H1 (cell line): Measurements from ENCODE around the gene ACTG1. TPM values are rescaled to one million over a fixed set of nuclear protein-coding genes. Genes with fewer than 3 reads are reported as not detected.
"Not testable (repeated sequence)": the region's sequence is repeated elsewhere in the genome, so short reads cannot be mapped to it uniquely, and the experiment has no call there.

ENCODE experiments used
- CTCF ChIA-PET: fragments of 300-600 bp; sonication (Branson Sonifier 250); formaldehyde crosslinking; loops from one replicate; lab custom pipeline; 2021; ENCODE audit not compliant: partially characterized antibody; lab: Charles Lee
- POLR2A ChIA-PET: fragments of 300-600 bp; sonication (Branson Sonifier 250); formaldehyde crosslinking; loops from one replicate; lab custom pipeline; 2021; ENCODE audit warnings: inconsistent platforms; ENCODE audit not compliant: partially characterized antibody; lab: Charles Lee
- DNase-seq, 2 experiments: peaks; one replicate each; pipeline versions ENCODE4 v3.0.0 to v3.0.0-alpha.2; 2010 to 2022; ENCODE audit warnings: low spot score in 2 of 2, low read depth in 1 of 2, mixed read lengths in 1 of 2
- FAIRE-seq: peaks from 2 replicates; lab custom pipeline; 2011; peaks lifted over from hg19 to GRCh38; lab: Jason Lieb, UNC
- H2AFZ ChIP-seq: 2 replicates; pipeline ENCODE4 v1.8.1; 2012; ENCODE audit warnings: low read length, inconsistent platforms
- H2AK5ac ChIP-seq: 2 replicates; pipeline ENCODE4 v1.6.1; 2013; ENCODE audit warnings: low read depth, low read length
- H2BK120ac ChIP-seq: replicated peaks from 2 replicates; pipeline ENCODE3; 2013; ENCODE audit warnings: low read depth, low read length, inconsistent platforms
- H2BK12ac ChIP-seq: 2 replicates; pipeline ENCODE4 v1.6.1; 2013; ENCODE audit warnings: low read depth, low read length
- H2BK15ac ChIP-seq: 2 replicates; pipeline ENCODE4 v1.6.1; 2013; ENCODE audit warnings: low read length
- H2BK20ac ChIP-seq: 2 replicates; pipeline ENCODE4 v1.6.1; 2013; ENCODE audit warnings: low read length
- H2BK5ac ChIP-seq: 2 replicates; pipeline ENCODE4 v1.6.1; 2013; ENCODE audit warnings: low read depth, low read length
- H3K14ac ChIP-seq: 2 replicates; pipeline ENCODE4 v1.6.1; 2013; ENCODE audit warnings: inconsistent platforms; ENCODE audit not compliant: insufficient read length
- H3K18ac ChIP-seq: 2 replicates; pipeline ENCODE4 v1.6.1; 2013; ENCODE audit warnings: low read length; ENCODE audit errors: extremely low read depth
- H3K23ac ChIP-seq: 2 replicates; pipeline ENCODE4 v1.6.1; 2013; ENCODE audit warnings: inconsistent platforms; ENCODE audit not compliant: insufficient read length
- H3K23me2 ChIP-seq: 2 replicates; pipeline ENCODE4 v1.6.1; 2013; ENCODE audit warnings: low read depth, low read length
- H3K27ac ChIP-seq: 2 replicates; pipeline ENCODE4 v1.6.1; 2011; ENCODE audit warnings: low read depth, low read length, inconsistent platforms
- H3K27me3 ChIP-seq, 4 experiments: replicated peaks in 1 of 4; 1 replicate in 1 of 4; 2 replicates in 3 of 4; pipeline versions ENCODE4 v1.6.1 to v1.8.1; 2011 to 2013; ENCODE audit warnings: low read length in 3 of 4, mild to moderate bottlenecking in 3 of 4, inconsistent platforms in 2 of 4, mixed read lengths in 2 of 4, moderate library complexity in 1 of 4; ENCODE audit not compliant: control insufficient read depth in 3 of 4, insufficient read depth in 3 of 4; ENCODE audit errors: extremely low read depth in 1 of 4
- H3K36me3 ChIP-seq, 4 experiments: 2 replicates each; pipeline versions ENCODE4 v1.6.1 to v1.8.1; 2011 to 2013; ENCODE audit warnings: mild to moderate bottlenecking in 4 of 4, low read length in 3 of 4, moderate library complexity in 2 of 4, control low read depth in 1 of 4, inconsistent platforms in 1 of 4; ENCODE audit not compliant: insufficient read depth in 4 of 4, control insufficient read depth in 2 of 4
- H3K4ac ChIP-seq: replicated peaks from 2 replicates; pipeline ENCODE3; 2013; ENCODE audit warnings: low read length, low read depth, mixed read lengths, inconsistent platforms; ENCODE audit not compliant: insufficient read length
- H3K4me1 ChIP-seq, 4 experiments: replicated peaks in 1 of 4; 1 replicate in 1 of 4; 2 replicates in 3 of 4; pipeline versions ENCODE4 v1.6.1 to v1.8.1; 2011 to 2013; ENCODE audit warnings: low read length in 3 of 4, inconsistent platforms in 2 of 4, mixed read lengths in 1 of 4; ENCODE audit not compliant: insufficient read depth in 4 of 4, control insufficient read depth in 3 of 4
- H3K4me2 ChIP-seq, 2 experiments: 2 replicates each; pipeline versions ENCODE4 v1.6.1 to v1.8.1; 2011 to 2013; ENCODE audit warnings: low read depth in 2 of 2, low read length in 2 of 2, control low read depth in 1 of 2, inconsistent platforms in 1 of 2, mild to moderate bottlenecking in 1 of 2; ENCODE audit not compliant: insufficient read depth in 1 of 2
- H3K4me3 ChIP-seq, 4 experiments: fragments of 200-600, 300-600 bp in 1 of 4; sonication (generic), shearing (Covaris generic), sonication (Bioruptor Twin) in 1 of 4; 2 replicates each; pipeline versions ENCODE4 v1.5.1 to v1.8.1; 2011 to 2016; ENCODE audit warnings: low read length in 4 of 4, low read depth in 3 of 4, control low read depth in 2 of 4, inconsistent platforms in 2 of 4, mild to moderate bottlenecking in 2 of 4, mixed read lengths in 1 of 4, moderate library complexity in 1 of 4; ENCODE audit not compliant: insufficient read depth in 2 of 4; ENCODE audit errors: extremely low read depth in 1 of 4
- H3K56ac ChIP-seq: replicated peaks from 2 replicates; pipeline ENCODE3; 2013; ENCODE audit warnings: low read depth, mild to moderate bottlenecking, mixed read lengths, low read length, inconsistent platforms; ENCODE audit not compliant: insufficient read length
- H3K79me1 ChIP-seq: 2 replicates; pipeline ENCODE4 v1.6.1; 2013; ENCODE audit warnings: low read depth, low read length, control low read depth
- H3K79me2 ChIP-seq, 2 experiments: 2 replicates each; pipeline versions ENCODE4 v1.6.1 to v1.8.1; 2012 to 2013; ENCODE audit warnings: low read length in 2 of 2, mild to moderate bottlenecking in 2 of 2, inconsistent platforms in 1 of 2; ENCODE audit not compliant: insufficient read depth in 2 of 2, control insufficient read depth in 1 of 2
- H3K9ac ChIP-seq, 4 experiments: replicated peaks in 1 of 4; 1 replicate in 1 of 4; 2 replicates in 3 of 4; pipeline versions ENCODE4 v1.6.1 to v1.8.1; 2011 to 2013; ENCODE audit warnings: low read depth in 3 of 4, low read length in 3 of 4, control low read depth in 2 of 4, mild to moderate bottlenecking in 2 of 4, moderate library complexity in 2 of 4, inconsistent platforms in 1 of 4; ENCODE audit errors: extremely low read depth in 1 of 4
- H3K9me3 ChIP-seq, 2 experiments: 2 replicates each; pipeline versions ENCODE4 v1.6.1 to v1.8.1; 2012 to 2013; ENCODE audit warnings: mild to moderate bottlenecking in 2 of 2, moderate library complexity in 2 of 2, control low read depth in 1 of 2, inconsistent platforms in 1 of 2, low read depth in 1 of 2, low read length in 1 of 2, mixed read lengths in 1 of 2; ENCODE audit not compliant: insufficient read depth in 2 of 2
- H4K20me1 ChIP-seq, 2 experiments: replicated peaks in 1 of 2; 2 replicates each; pipeline versions ENCODE3 to v1.8.1; 2011 to 2013; ENCODE audit warnings: inconsistent platforms in 2 of 2, low read length in 2 of 2, mild to moderate bottlenecking in 1 of 2; ENCODE audit not compliant: insufficient read depth in 2 of 2, control insufficient read depth in 1 of 2
- H4K5ac ChIP-seq: 2 replicates; pipeline ENCODE4 v1.6.1; 2013; ENCODE audit warnings: low read length, low read depth, mixed read lengths, inconsistent platforms; ENCODE audit not compliant: insufficient read length
- H4K8ac ChIP-seq: 2 replicates; pipeline ENCODE4 v1.8.0; 2013; ENCODE audit warnings: mild to moderate bottlenecking, moderate library complexity, low read length, inconsistent platforms; ENCODE audit not compliant: insufficient read depth; ENCODE audit errors: extremely low read depth
- H4K91ac ChIP-seq: replicated peaks from 2 replicates; pipeline ENCODE3; 2013; ENCODE audit warnings: low read length, mixed read lengths, inconsistent platforms; ENCODE audit not compliant: insufficient read length
- WGBS, 2 experiments: shearing (Covaris generic) in 1 of 2; methylation state at CpG; one replicate each; pipeline versions ENCODE4 v1.1.6 to v1.1.7; 2013 to 2015; ENCODE audit warnings: low lambda C conversion rate in 2 of 2, mixed read lengths in 2 of 2, inconsistent platforms in 1 of 2, low coverage in 1 of 2, missing lambda C conversion rate in 1 of 2; ENCODE audit not compliant: insufficient replicate concordance in 2 of 2, insufficient coverage in 1 of 2, insufficient read length in 1 of 2; ENCODE audit errors: extremely low coverage in 1 of 2, missing lambda C conversion rate in 1 of 2; 5-methylcytosine and 5-hydroxymethylcytosine counted together
- polyA plus RNA-seq, 7 experiments: library from polyadenylated mRNA; depleted of rRNA in 3 of 7; stranded (reverse) in 5 of 7; unstranded in 2 of 7; fragments of >200 nt in 5 of 7; fragments of 200-250 nt in 2 of 7; gene quantifications; 1 replicate in 5 of 7; 2 replicates in 1 of 7; 4 replicates in 1 of 7; pipeline versions ENCODE4 v1.2.1 to v1.2.3, GENCODE V29; 2011 to 2013; ENCODE audit warnings: missing spikeins in 2 of 7, mixed read lengths in 2 of 7
- total RNA-seq: library from RNA; stranded (reverse); fragmentation: NEBNext Ultra II Directional; extraction: Animal tissue kit (Norgen Biotek cat#: 25700); gene quantifications from 2 replicates; pipeline ENCODE4 v1.2.1, GENCODE V29; 2021

ACTG1 gene
- total and polyA plus RNA-seq, 2 of the 8 experiments (the other 6 are each of a cell fraction or from before 2014, with no cell fraction given) = 3,535 to 5,010 TPM

DNA sequence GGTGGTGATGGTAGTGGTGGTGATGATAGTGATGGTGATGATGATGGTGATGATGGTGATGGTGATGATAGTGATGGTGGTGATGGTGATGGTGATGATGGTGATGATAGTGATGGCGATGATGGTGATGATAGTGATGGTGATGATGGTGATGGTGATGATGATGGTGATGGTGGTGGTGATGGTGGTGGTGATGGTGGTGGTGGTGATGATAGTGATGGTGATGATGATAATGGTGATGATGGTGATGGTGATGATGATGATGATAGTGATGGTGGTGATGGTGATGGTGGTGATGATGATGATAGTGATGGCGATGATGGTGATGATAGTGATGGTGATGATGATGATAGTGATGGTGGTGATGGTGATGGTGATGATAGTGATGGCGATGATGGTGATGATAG lies 19.4 kb upstream of the ACTG1 start:
- H3K9me3 ChIP-seq, H3K4me2 ChIP-seq, H3K23ac ChIP-seq, H2BK20ac ChIP-seq, H3K4me3 ChIP-seq, H2AFZ ChIP-seq, H2BK120ac ChIP-seq, H4K8ac ChIP-seq, H2BK12ac ChIP-seq, H3K18ac ChIP-seq, H4K91ac ChIP-seq, H4K5ac ChIP-seq, H2BK15ac ChIP-seq, H2BK5ac ChIP-seq, H3K4ac ChIP-seq, H3K9ac ChIP-seq, H3K14ac ChIP-seq, H3K79me2 ChIP-seq, H3K27ac ChIP-seq, H3K79me1 ChIP-seq, H3K4me1 ChIP-seq, DNase-seq, FAIRE-seq, CTCF ChIA-PET, H3K36me3 ChIP-seq: not testable (repeated sequence)
- Histone ChIP-seq H3K56ac (peak overlapping the region; percentile 59), H3K27me3 (peaks cover 8 to 28% (median 24%) of the 10 kb centered on the region in 4 experiments; a peak in 6 of 7 replicates), H3K23me2 (peaks cover 26% of the 10 kb centered on the region; the same call in 1 of the 2 replicates), H2AK5ac (peak overlapping the region; percentile 93; the same call in 1 of the 2 replicates), H4K20me1 (peaks cover 0 to 10% of the 10 kb centered on the region in 2 experiments)
- POLR2A ChIA-PET = interaction anchor here (1.0 to 2.8 kb wide), 2 partner anchors 19 to 23 kb away, joined by 3 to 16 read pairs; partner anchors contain the start of gene ACTG1
- 90% methylated on average over 3 of the region's 3 CpGs; no CpG with 5 or more reads in 1 of the 2 experiments for WGBS, 2 experiments

DNA sequence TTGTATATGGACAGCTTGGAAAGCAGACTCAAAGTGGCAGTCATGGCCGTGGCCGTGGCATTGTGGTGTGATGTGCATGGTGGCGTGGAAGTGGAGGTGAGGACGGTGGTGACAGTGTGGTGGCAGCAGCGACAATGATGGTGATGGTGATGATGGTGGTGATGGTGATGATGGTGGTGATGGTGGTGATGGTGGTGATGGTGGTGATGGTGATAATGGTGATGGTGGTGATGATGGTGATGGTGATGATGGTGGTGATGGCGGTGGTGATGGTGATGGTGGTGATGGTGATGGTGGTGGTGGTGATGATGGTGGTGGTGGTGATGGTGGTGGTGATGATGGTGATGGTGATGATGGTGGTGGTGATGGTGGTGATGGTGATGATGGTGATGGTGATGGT lies 18.4 kb upstream of the ACTG1 start:
- H3K4me1 ChIP-seq, H3K4me3 ChIP-seq, H3K79me1 ChIP-seq, H3K79me2 ChIP-seq, H4K91ac ChIP-seq, H2BK5ac ChIP-seq, H3K9ac ChIP-seq, H3K36me3 ChIP-seq, FAIRE-seq, H2BK20ac ChIP-seq, H3K4ac ChIP-seq, H3K23ac ChIP-seq, H3K9me3 ChIP-seq, DNase-seq, H2BK12ac ChIP-seq, H4K8ac ChIP-seq, H2BK15ac ChIP-seq, H4K5ac ChIP-seq, H3K18ac ChIP-seq, H2AFZ ChIP-seq, H2BK120ac ChIP-seq, H3K4me2 ChIP-seq, H3K27ac ChIP-seq, H3K14ac ChIP-seq, H3K56ac ChIP-seq: not testable (repeated sequence)
- Histone ChIP-seq H2AK5ac (0 out of 2 replicates have a peak overlapping the region, but pooled peaks have one; percentile 3), H3K27me3 (peaks cover 3 to 18% (median 17%) of the 10 kb centered on the region in 4 experiments; a peak in 6 of 7 replicates), H3K23me2 (peaks cover 26% of the 10 kb centered on the region; the same call in 1 of the 2 replicates), H4K20me1 (peaks cover 0 to 10% of the 10 kb centered on the region in 2 experiments)
- ChIA-PET POLR2A (interaction anchor here (1.1 to 30.5 kb wide), 3 partner anchors 12 to 34 kb away, joined by 3 to 1004 read pairs (median 15); partner anchors contain the start of gene ACTG1), CTCF (interaction anchor here (0.8 to 1.9 kb wide), 3 partner anchors 13 to 276 kb away, joined by 3 to 7 read pairs (median 5); no protein-coding TSS in a partner anchor)
- 78% methylated on average over 6 of the region's 6 CpGs; no CpG with 5 or more reads in 1 of the 2 experiments for WGBS, 2 experiments
